Lung (tissue), 12 donors: ENCODE data around the gene PTF1A. TPM values are rescaled to one million over a fixed set of nuclear protein-coding genes. Genes with fewer than 3 reads are reported as not detected.

Experiments used
- ATAC-seq: fragments of 200-7000 bp; cut with Tn5 transposase; one replicate; pipeline ENCODE4 v1.9.1; 2020; ENCODE audit warnings: moderate number of reproducible peaks; ENCODE audit not compliant: insufficient read depth, low FRiP score
- DNase-seq, 3 donors: peaks; one replicate each; pipeline ENCODE4 v3.0.0-alpha.2; 2013 to 2017
- H3K27ac ChIP-seq, 2 donors: one replicate each; pipeline ENCODE4 v1.5.1; 2013; ENCODE audit warnings: mild to moderate bottlenecking in 2 of 2, moderate library complexity in 2 of 2, control low read depth in 1 of 2, inconsistent platforms in 1 of 2, low read depth in 1 of 2, low read length in 1 of 2
- H3K27me3 ChIP-seq, 3 donors: one replicate each; pipeline ENCODE4 v1.5.1; 2013; ENCODE audit warnings: low read length in 2 of 3; ENCODE audit not compliant: control insufficient read depth in 3 of 3, insufficient read depth in 3 of 3
- H3K36me3 ChIP-seq, 4 donors: one replicate each; pipeline ENCODE4 v1.5.1; 2013; ENCODE audit warnings: low read length in 4 of 4, mild to moderate bottlenecking in 1 of 4, moderate library complexity in 1 of 4; ENCODE audit not compliant: control insufficient read depth in 4 of 4, insufficient read depth in 4 of 4
- H3K4me1 ChIP-seq, 5 donors: one replicate each; pipeline ENCODE4 v1.5.1; 2013; ENCODE audit warnings: low read length in 5 of 5, mild to moderate bottlenecking in 2 of 5, moderate library complexity in 1 of 5; ENCODE audit not compliant: control insufficient read depth in 5 of 5, insufficient read depth in 5 of 5
- H3K4me3 ChIP-seq: one replicate; pipeline ENCODE4 v1.5.1; 2013; ENCODE audit warnings: mild to moderate bottlenecking, control low read depth, moderate library complexity
- H3K9ac ChIP-seq, 2 donors: one replicate each; pipeline ENCODE4 v1.5.1; 2013; ENCODE audit warnings: low read length in 2 of 2, control low read depth in 1 of 2; ENCODE audit not compliant: insufficient read depth in 1 of 2
- H3K9me3 ChIP-seq, 4 donors: one replicate each; pipeline ENCODE4 v1.5.1; 2013; ENCODE audit warnings: low read length in 3 of 4, mild to moderate bottlenecking in 1 of 4, moderate library complexity in 1 of 4; ENCODE audit not compliant: control insufficient read depth in 4 of 4, insufficient read depth in 3 of 4
- CTCF ChIP-seq: IDR thresholded peaks from 2 replicates; pipeline ENCODE4 v1.5.1; 2012; ENCODE audit warnings: mild to moderate bottlenecking; ENCODE audit errors: control extremely low read depth, extremely low read depth
- WGBS, 2 donors: extraction: QIAGEN DNeasy Blood & Tissue Kit; methylation state at CpG; one replicate each; pipeline ENCODE4 v1.1.7; 2013; 5-methylcytosine and 5-hydroxymethylcytosine counted together
- polyA plus RNA-seq, 2 donors: library from polyadenylated mRNA; stranded (reverse); fragments of 200-250 nt; gene quantifications; one replicate each; pipeline ENCODE4 v1.2.1, GENCODE V29; 2013
- total RNA-seq, 2 donors: library from RNA; depleted of rRNA in 1 of 2; stranded (reverse); fragments of >200 nt in 1 of 2; gene quantifications; one replicate each; pipeline ENCODE4 v1.2.1, GENCODE V29; 2014 to 2021
- donor health status: control.
- donor health status: control.
- donor health status: Bipolar disorder and iron deficiency.
- donor health status: healthy.
- donor health status: DM: yes; HTN: yes; CAD: no.

PTF1A gene
- total and polyA plus RNA-seq, 4 donors = not detected

GRCh38 chr10:23148214-23148613 lies 43.9 kb upstream of the PTF1A start:
- WGBS, 2 donors = 95% methylated on average over 19 of the region's 19 CpGs
- DNase-seq = no peak
- Histone ChIP-seq H3K36me3 (peaks cover 0 to 1% (median 0%) of the 10 kb centered on the region in 4 donors), H3K4me3 (no peak overlapping the region), H3K4me1 (no peaks in the 10 kb centered on the region), H3K27ac (no peak overlapping the region), H3K9me3 (peaks cover 0 to 3% (median 0%) of the 10 kb centered on the region in 4 donors), H3K9ac (no peak overlapping the region), H3K27me3 (no peaks in the 10 kb centered on the region)
- no peak for TF ChIP-seq CTCF
- ATAC-seq = no peak

- no peak for TF ChIP-seq CTCF
- Histone ChIP-seq H3K27ac (no peak overlapping the region), H3K4me3 (no peak overlapping the region), H3K9ac (no peak overlapping the region), H3K27me3 (no peaks in the 10 kb centered on the region), H3K4me1 (no peaks in the 10 kb centered on the region), H3K9me3 (peaks cover 0 to 3% (median 0%) of the 10 kb centered on the region in 4 donors), H3K36me3 (peaks cover 0 to 1% (median 0%) of the 10 kb centered on the region in 4 donors)
- 89 to 94% methylated on average over 4 of the region's 4 CpGs for WGBS, 2 donors
- no peak for ATAC-seq
- no peak for DNase-seq
These were observed 42.0 kb upstream of the PTF1A start for GRCh38 chr10:23150091-23150490.

GRCh38 chr10:23150610-23151009 lies 41.5 kb upstream of the PTF1A start:
- Histone ChIP-seq H3K9me3 (peaks cover 0 to 3% (median 0%) of the 10 kb centered on the region in 4 donors), H3K4me1 (no peaks in the 10 kb centered on the region), H3K36me3 (peaks cover 0 to 1% (median 0%) of the 10 kb centered on the region in 4 donors), H3K4me3 (no peak overlapping the region), H3K9ac (no peak overlapping the region), H3K27ac (no peak overlapping the region), H3K27me3 (no peaks in the 10 kb centered on the region)
- whole genome bisulfite sequencing, 2 donors = 71 to 82% methylated on average over 12 of the region's 12 CpGs
- ATAC-seq (no peak), DNase-seq (no peak)
- no peak for TF ChIP-seq CTCF

- Histone ChIP-seq H3K4me3 (no peak overlapping the region), H3K4me1 (no peaks in the 10 kb centered on the region), H3K9me3 (peaks cover 0 to 3% (median 0%) of the 10 kb centered on the region in 4 donors), H3K9ac (no peak overlapping the region), H3K27ac (no peak overlapping the region), H3K36me3 (peaks cover 0 to 1% (median 0%) of the 10 kb centered on the region in 4 donors), H3K27me3 (no peaks in the 10 kb centered on the region)
- 84 to 85% methylated on average over 7 of the region's 7 CpGs for WGBS, 2 donors
- no peak for ATAC-seq
- no peak for TF ChIP-seq CTCF
- no peak for DNase-seq
These were observed 41.0 kb upstream of the PTF1A start for GRCh38 chr10:23151071-23151470.
